PC-9 (cell line): Measurements from ENCODE around the gene FOXI2. TPM values are rescaled to one million over a fixed set of nuclear protein-coding genes. Genes with fewer than 3 reads are reported as not detected.

Experiments
- BruUV-seq: library from RNA; stranded (reverse); fragments of 400-500 nt; replicated peaks from 2 replicates; lab custom pipeline; 2021; lab: Mats Ljungman, UMichigan
- CTCF ChIA-PET: fragments of 300-600 bp; sonication (Branson Sonifier 250); formaldehyde crosslinking; loops from one replicate; lab custom pipeline; 2022; ENCODE audit warnings: antibody characterized with exemption; lab: Charles Lee
- POLR2A ChIA-PET: fragments of 300-600 bp; sonication (Branson Sonifier 250); formaldehyde crosslinking; loops from one replicate; lab custom pipeline; 2022; ENCODE audit warnings: antibody characterized with exemption; ENCODE audit not compliant: unreplicated experiment; lab: Charles Lee
- DNase-seq, 2 experiments: peaks; one replicate each; pipeline versions ENCODE4 v3.0.0 to v3.0.0-alpha.2; 2015 to 2022; ENCODE audit warnings: mixed read lengths in 1 of 2
- H2AFZ ChIP-seq: fragments of 200-600 bp; sonication (generic); 2 replicates; pipeline ENCODE4 v1.8.1; 2017; ENCODE audit warnings: antibody characterized with exemption
- H3F3A ChIP-seq: fragments of 200-600 bp; sonication (generic); 2 replicates; pipeline ENCODE4 v1.8.1; 2017; ENCODE audit warnings: antibody characterized with exemption, mild to moderate bottlenecking, low read depth; ENCODE audit not compliant: insufficient read depth
- H3K27ac ChIP-seq: fragments of 200-600 bp; sonication (generic); 2 replicates; pipeline ENCODE4 v1.6.1; 2016; ENCODE audit warnings: mixed run types
- H3K27me3 ChIP-seq: fragments of 200-600 bp; sonication (generic); 2 replicates; pipeline ENCODE4 v1.6.1; 2016; ENCODE audit warnings: low read depth, mixed run types; ENCODE audit not compliant: insufficient read depth
- H3K36me3 ChIP-seq: fragments of 200-600 bp; sonication (generic); 2 replicates; pipeline ENCODE4 v1.6.1; 2016; ENCODE audit warnings: low read depth, mixed run types
- H3K4me1 ChIP-seq: fragments of 200-600 bp; sonication (generic); replicated peaks from 2 replicates; pipeline ENCODE4 v1.6.1; 2016; ENCODE audit warnings: mixed run types; ENCODE audit not compliant: insufficient read depth
- H3K4me2 ChIP-seq: fragments of 200-600 bp; sonication (generic); 2 replicates; pipeline ENCODE4 v1.6.1; 2017; ENCODE audit warnings: mixed run types
- H3K4me3 ChIP-seq: fragments of 200-600 bp; sonication (generic); 2 replicates; pipeline ENCODE4 v1.6.1; 2016; ENCODE audit warnings: mixed run types
- H3K79me2 ChIP-seq: fragments of 200-600 bp; sonication (generic); 2 replicates; pipeline ENCODE4 v1.6.1; 2017; ENCODE audit warnings: low read depth, mixed run types
- H3K9me2 ChIP-seq: fragments of 200-600 bp; sonication (generic); 2 replicates; pipeline ENCODE4 v1.8.1; 2017; ENCODE audit warnings: mild to moderate bottlenecking; ENCODE audit not compliant: insufficient read depth
- H3K9me3 ChIP-seq: fragments of 200-600 bp; sonication (generic); 2 replicates; pipeline ENCODE4 v1.8.1; 2016; ENCODE audit warnings: low read depth; ENCODE audit not compliant: insufficient read depth
- H4K20me1 ChIP-seq: fragments of 200-600 bp; sonication (generic); 2 replicates; pipeline ENCODE4 v1.8.1; 2017; ENCODE audit not compliant: insufficient read depth
- EZH2 ChIP-seq: fragments of 200-600 bp; sonication (generic); IDR thresholded peaks from 2 replicates; pipeline ENCODE4 v1.8.0; 2017; ENCODE audit warnings: antibody characterized with exemption, low read depth
- intact Hi-C: fragments of 100-400 bp; cut with micrococcal nuclease; formaldehyde crosslinking; loops from one replicate; pipeline ENCODE4 v1.10.0; 2022; ENCODE audit not compliant: unreplicated experiment
- total RNA-seq: library from RNA; stranded (reverse); gene quantifications from 2 replicates; pipeline ENCODE4 v1.2.3, GENCODE V29; 2021
- TF ChIP-seq, protein P1 (sequence below): fragments of 200-600 bp; sonication (generic); conservative IDR thresholded peaks from 2 replicates; pipeline ENCODE4 v1.6.1; 2017; ENCODE audit warnings: mixed run types, antibody characterized with exemption, mild to moderate bottlenecking, moderate library complexity

FOXI2 gene
- total RNA-seq, 1 experiment from 2014 or later, result not detected

DNA sequence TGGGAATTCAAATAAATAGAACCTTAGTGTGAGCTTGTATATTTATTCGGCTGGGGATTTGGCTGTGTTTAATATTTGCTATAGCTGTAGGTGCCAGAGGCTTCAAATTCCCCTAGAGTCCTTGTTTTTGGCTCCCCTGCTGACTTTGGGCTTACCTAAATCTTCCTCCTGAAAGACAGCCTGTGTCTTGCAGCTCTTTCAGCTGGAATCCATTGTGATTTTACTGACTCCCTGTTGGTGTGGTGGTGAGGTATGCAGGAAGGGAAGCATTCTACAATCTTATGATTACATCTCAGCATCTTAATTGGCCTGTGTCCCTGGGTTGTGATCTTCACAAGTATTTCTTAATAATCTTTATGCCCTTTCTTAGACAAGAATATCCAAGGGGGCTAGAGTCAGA, 25.9 kb downstream of the FOXI2 start:
- TF ChIP-seq EZH2, result no peak
- TF ChIP-seq, protein P1, sequence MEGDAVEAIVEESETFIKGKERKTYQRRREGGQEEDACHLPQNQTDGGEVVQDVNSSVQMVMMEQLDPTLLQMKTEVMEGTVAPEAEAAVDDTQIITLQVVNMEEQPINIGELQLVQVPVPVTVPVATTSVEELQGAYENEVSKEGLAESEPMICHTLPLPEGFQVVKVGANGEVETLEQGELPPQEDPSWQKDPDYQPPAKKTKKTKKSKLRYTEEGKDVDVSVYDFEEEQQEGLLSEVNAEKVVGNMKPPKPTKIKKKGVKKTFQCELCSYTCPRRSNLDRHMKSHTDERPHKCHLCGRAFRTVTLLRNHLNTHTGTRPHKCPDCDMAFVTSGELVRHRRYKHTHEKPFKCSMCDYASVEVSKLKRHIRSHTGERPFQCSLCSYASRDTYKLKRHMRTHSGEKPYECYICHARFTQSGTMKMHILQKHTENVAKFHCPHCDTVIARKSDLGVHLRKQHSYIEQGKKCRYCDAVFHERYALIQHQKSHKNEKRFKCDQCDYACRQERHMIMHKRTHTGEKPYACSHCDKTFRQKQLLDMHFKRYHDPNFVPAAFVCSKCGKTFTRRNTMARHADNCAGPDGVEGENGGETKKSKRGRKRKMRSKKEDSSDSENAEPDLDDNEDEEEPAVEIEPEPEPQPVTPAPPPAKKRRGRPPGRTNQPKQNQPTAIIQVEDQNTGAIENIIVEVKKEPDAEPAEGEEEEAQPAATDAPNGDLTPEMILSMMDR, result no peak
- Histone ChIP-seq H3K4me2 (no peak overlapping the region), H3K27ac (no peak overlapping the region), H3K4me3 (no peak overlapping the region), H3K9me3 (no peaks in the 10 kb centered on the region), H3K79me2 (no peaks in the 10 kb centered on the region), H3K36me3 (no peaks in the 10 kb centered on the region), H2AFZ (no peak overlapping the region), H3K4me1 (no peaks in the 10 kb centered on the region), H3F3A (no peaks in the 10 kb centered on the region), H3K27me3 (peaks cover 6% of the 10 kb centered on the region; the same call in 1 of the 2 replicates), H4K20me1 (no peaks in the 10 kb centered on the region), H3K9me2 (no peaks in the 10 kb centered on the region)
- POLR2A ChIA-PET, result no interaction called here
- CTCF ChIA-PET, result no interaction called here
- BruUV-seq, result no TSS peak
- no peak for DNase-seq
- intact Hi-C loops, result no loop called here

DNA sequence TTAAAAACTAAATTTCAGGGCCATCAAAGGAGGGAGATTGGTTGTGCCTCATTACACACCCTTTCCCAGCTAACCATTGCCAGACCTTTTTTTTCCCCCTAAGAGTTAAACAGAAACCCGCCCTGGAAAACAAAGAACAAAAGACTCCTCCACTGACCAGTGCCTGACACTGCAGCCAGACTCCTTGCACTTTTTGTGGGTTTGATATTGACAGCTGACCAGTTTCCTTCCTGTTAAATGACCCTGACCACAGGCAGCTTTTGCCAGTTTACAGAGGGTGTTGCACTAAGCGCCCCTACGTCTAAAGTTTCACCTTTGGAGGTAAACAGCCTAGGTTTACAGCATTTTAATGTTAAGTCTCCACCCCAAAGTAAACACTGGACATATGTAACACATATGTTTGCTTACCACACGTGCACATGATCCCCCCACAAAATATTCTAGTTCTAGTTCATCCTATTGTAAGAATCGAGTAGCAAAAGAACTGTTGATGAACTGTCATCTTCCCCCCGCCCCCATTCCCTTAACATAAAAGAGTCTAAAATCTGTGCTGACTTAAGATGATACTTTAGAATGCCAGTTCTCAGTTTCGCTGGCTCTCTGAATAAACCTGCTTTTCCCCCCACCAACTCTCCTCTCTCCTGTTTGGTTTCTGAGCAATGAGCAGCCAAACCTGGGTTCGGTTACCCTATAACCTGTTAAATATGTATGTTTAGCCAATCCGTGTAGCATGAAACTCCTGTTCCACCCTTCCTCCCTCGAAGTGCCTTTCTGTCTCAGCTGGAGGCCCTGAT, 38.0 kb downstream of the FOXI2 start:
- Histone ChIP-seq H3K9me3 (no peaks in the 10 kb centered on the region), H3K4me1 (no peaks in the 10 kb centered on the region), H3K36me3 (no peaks in the 10 kb centered on the region), H4K20me1 (no peaks in the 10 kb centered on the region), H3K27me3 (no peaks in the 10 kb centered on the region; the same call in 1 of the 2 replicates), H3K79me2 (no peaks in the 10 kb centered on the region), H2AFZ (no peak overlapping the region), H3K4me3 (no peak overlapping the region), H3F3A (no peaks in the 10 kb centered on the region), H3K4me2 (no peak overlapping the region), H3K9me2 (no peaks in the 10 kb centered on the region), H3K27ac (no peak overlapping the region)
- no peak for TF ChIP-seq EZH2
- TF ChIP-seq, protein P1, result no peak
- CTCF ChIA-PET, result no interaction called here
- intact Hi-C loops, result no loop called here
- DNase-seq, result no peak
- POLR2A ChIA-PET, result no interaction called here
- no TSS peak for BruUV-seq

DNA sequence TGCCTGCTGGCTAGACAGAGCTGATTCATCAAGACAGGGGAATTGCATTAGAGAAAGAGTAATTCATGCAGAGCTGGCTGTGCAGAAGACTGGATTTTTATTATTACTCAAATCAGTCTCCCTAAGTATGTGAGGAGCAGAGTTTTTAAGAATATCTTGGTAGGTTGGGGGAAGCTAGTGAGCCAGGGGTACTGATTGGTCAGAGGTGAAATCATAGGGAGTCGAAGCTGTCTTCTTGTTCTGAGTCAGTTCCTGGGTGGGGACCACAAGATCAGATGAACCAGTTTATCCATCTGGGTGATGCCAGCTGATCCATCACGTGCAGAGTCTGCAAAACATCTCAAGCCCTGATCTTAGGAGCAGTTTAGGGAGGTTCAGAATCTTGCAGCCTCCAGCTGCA, 39.8 kb downstream of the FOXI2 start:
- H3K27ac ChIP-seq, result no peak overlapping the region
- ChIA-PET POLR2A (no interaction called here), CTCF (no interaction called here)
- no peaks in the 10 kb centered on the region for H3K9me2 ChIP-seq
- no peaks in the 10 kb centered on the region for H3K27me3 ChIP-seq
- no peaks in the 10 kb centered on the region for H3K9me3 ChIP-seq
- no peak for DNase-seq
- no TSS peak for BruUV-seq
- intact Hi-C loops, result no loop called here
- H3K4me3 ChIP-seq, result no peak overlapping the region
- no peaks in the 10 kb centered on the region for H3K36me3 ChIP-seq
- no peak overlapping the region for H3K4me2 ChIP-seq
- no peak overlapping the region for H2AFZ ChIP-seq
- H3F3A ChIP-seq, result no peaks in the 10 kb centered on the region
- H4K20me1 ChIP-seq, result no peaks in the 10 kb centered on the region
- no peaks in the 10 kb centered on the region for H3K79me2 ChIP-seq
- no peak for TF ChIP-seq EZH2
- TF ChIP-seq, protein P1, result no peak
- H3K4me1 ChIP-seq, result no peaks in the 10 kb centered on the region
